Measurements from ENCODE around the gene JAKMIP1.
"Not testable (repeated sequence)": the region's sequence is repeated elsewhere in the genome, so short reads cannot be mapped to it uniquely, and the experiment has no call there.

JAKMIP1 gene

GRCh38 chr4:6154875-6155274 lies 45.5 kb downstream of the JAKMIP1 start:
- no peak overlapping the region for H3K4me3 ChIP-seq (ENCODE audit: low read depth, low read length)
- no peak for DNase-seq (ENCODE audit: low read depth)

GRCh38 chr4:6153874-6154273 lies 46.5 kb downstream of the JAKMIP1 start:
- DNase-seq (ENCODE audit: low read depth), result no peak
- no peak overlapping the region for H3K4me3 ChIP-seq (ENCODE audit: low read depth, low read length)

DNA sequence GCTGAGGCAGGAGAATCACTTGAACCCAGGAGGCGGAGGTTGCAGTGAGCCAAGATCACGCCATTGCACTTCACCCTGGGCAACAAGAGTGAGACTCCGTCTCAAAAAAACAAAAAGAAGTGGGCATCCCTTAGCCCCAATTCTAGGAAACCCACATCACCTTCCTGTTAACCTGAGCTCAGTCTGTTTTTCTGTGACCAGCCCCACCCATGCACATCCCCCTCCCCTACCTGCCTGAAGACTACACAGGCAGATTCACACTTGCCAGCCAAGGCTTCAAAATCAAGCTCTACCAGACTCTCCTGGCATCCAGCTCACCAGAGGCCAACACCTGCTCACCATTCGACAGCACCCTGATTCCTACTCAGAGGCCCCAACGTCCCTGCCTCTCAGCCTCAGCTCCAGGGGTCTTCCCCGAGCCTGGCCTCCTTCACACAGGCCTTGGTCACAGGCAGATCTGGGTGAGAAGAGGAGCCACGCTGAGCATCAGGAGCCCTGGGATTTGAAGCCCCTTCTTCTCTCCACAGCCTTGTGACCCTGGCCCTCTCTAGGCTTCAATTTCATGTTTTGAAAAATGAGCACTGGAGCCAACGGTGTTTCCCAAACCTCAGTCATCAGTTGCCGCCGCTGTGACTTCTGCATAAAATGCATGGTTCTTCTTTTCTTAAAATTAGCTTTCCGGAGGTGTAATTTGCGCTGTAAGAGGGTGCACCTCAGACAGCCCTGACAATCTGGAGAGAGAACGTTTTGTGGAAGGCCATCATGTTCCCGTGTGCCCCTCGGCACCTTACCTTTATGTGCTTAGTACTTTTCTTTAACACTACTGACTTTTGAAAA lies 47.3 kb downstream of the JAKMIP1 start:
- no peak for DNase-seq (ENCODE audit: low read depth)
- H3K4me3 ChIP-seq (ENCODE audit: low read depth, low read length), result no peak overlapping the region

DNA sequence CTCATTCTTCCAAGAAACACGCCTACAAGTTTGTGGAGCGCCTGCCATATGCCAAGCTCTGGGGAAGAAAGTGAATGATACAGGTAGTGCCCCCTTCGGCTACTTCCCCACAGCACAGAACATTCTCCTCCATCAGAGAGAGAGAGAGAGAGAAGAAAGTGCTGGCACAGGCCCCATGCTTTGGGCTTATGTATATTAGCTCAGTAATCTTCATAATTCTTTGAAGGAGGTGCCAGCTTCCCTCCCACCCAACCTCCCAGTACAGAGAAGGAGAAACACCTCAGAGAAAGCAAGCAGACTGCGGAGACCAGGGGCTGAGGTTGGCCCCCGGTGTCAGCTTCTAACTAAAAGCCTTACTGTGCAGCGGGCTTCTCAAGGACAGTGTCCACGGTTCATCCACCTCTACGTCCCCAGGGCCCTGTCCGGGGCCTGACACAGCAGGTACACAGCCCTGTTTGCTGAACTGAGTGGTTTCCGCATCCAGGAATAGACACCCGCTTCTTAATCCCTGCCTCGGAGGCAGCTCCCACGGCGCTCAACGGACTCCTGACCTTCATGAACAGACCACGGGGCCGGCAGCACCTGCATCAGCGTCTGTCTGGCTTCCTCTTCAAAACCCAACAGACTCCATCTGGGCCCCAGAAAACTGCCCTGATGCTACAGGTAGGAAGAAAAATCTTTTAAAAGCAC lies 50.2 kb downstream of the JAKMIP1 start:
- DNase-seq (ENCODE audit: low read depth), result no peak
- no peak overlapping the region for H3K4me3 ChIP-seq (ENCODE audit: low read depth, low read length)

GRCh38 chr4:6148506-6149205 lies 51.7 kb downstream of the JAKMIP1 start:
- H3K4me3 ChIP-seq (ENCODE audit: low read depth, low read length), result no peak overlapping the region
- no peak for DNase-seq (ENCODE audit: low read depth)

DNA sequence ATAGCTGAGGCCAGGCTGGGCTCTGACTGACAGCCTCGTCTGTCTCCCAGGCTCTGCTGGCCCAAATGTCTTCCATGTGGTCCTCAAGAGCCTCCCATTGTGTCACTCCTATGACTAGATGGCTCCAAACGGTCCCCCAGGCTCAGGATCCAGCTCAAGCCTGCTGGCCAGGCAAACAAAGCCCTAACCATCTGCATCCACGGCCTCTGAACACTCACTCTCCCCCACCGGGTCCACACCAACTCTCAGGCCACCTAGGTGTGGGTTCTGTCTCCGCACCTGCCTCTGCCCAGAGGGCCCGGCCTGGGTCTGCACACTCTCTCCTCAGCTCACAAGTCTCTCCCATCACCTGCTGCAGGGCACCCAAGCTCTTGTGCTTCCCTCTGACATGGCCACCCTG lies 52.9 kb downstream of the JAKMIP1 start:
- DNase-seq (ENCODE audit: low read depth), result no peak
- H3K4me3 ChIP-seq (ENCODE audit: low read depth, low read length), result no peak overlapping the region

DNA sequence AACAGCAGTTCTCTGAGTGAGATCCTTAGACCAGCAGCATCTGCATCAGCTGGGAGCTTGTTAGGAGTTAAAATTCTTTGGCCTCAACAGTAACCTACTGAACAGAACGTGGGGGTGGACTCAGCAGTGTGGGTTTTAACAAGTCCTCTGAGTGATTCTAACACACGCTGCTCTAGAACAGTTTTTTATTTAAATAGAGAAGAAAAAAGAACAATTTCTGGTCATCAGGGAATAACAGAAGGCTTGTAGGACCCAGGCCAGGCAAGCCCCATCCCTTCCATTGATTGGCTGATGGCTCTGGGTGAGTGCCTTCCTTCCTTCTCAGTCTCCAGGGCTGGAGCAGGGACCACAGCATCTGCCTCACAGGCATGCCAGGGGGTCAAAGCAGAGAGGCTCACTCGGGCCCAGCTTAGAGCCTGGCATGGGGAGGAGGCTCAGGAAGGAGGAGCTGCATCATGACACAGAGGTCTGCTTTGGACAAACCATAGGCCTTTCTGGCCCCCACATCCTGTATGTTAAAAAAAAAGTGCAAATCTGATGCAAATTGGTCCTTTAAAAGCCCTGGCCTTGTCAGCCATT lies 56.7 kb downstream of the JAKMIP1 start:
- no peak for DNase-seq (ENCODE audit: low read depth)
- H3K4me3 ChIP-seq (ENCODE audit: low read depth, low read length), result no peak overlapping the region

- DNase-seq (ENCODE audit: low read depth), result no peak
- H3K4me3 ChIP-seq (ENCODE audit: low read depth, low read length), result no peak overlapping the region
Observed at GRCh38 chr4:6142935-6143602, 57.3 kb downstream of the JAKMIP1 start.

DNA sequence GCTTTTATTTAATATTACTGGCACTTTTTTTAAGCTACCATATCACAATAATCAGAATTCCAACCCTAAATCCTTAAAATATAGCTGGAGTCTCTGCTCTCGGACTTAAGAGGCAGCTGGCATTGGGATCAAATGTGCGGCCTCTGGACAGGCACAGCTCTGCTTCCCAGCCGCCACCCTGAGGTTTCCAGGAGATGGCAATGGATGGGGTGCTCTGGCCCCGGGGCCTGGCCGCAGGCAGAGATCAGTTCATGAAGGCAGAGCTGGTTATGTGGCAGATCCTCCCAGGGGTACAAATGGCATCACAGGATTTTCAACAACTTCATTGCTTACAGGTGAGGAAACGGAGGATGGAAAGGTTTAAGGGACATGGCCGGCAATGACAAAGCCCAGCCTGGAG lies 57.8 kb downstream of the JAKMIP1 start:
- no peak for DNase-seq (ENCODE audit: low read depth)
- no peak overlapping the region for H3K4me3 ChIP-seq (ENCODE audit: low read depth, low read length)

DNA sequence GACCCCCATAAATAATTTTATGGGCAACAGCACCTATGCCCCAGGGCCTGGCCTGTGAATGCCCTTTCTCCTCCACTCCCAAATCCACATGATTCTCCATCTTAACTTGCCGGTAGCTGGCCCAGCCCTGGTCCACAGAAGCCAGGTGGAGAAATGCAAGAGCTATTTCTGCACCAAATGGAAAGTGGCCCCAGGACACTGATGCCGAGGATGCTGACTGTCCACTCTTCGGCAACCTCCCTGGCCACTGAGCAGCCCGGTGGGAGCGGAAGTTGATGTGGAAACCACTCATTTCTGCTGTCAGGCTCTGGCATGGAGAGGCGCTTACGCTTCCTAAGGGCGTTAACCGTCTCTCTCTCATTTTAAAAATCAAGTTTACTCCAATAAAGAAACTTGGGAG lies 58.8 kb downstream of the JAKMIP1 start:
- no peak overlapping the region for H3K4me3 ChIP-seq (ENCODE audit: low read depth, low read length)
- no peak for DNase-seq (ENCODE audit: low read depth)

DNA sequence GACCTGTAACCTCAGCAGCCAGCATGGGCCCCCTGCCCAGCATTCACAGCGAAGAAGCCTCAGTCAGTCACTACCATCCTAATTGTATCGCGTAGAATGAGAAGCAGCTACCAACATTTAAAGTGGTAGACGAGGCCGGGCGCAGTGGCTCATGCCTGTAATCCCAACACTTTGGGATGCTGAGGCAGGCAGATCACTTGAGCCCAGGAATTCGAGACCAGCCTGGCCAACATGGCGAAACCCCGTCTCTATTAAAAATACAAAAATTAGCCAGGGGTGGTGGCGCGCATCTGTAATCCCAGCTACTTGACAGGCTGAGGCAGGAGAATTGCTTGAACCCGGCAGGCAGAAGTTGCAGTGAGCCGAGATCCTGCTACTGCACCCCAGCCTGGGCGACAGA lies 59.3 kb downstream of the JAKMIP1 start:
- DNase-seq (ENCODE audit: low read depth); H3K4me3 ChIP-seq (ENCODE audit: low read depth, low read length): not testable (repeated sequence)

- no peak for DNase-seq (ENCODE audit: low read depth)
- H3K4me3 ChIP-seq (ENCODE audit: low read depth, low read length), result no peak overlapping the region
Observed at GRCh38 chr4:6137747-6138135, 62.6 kb downstream of the JAKMIP1 start.

GRCh38 chr4:6137027-6137746 lies 63.2 kb downstream of the JAKMIP1 start:
- DNase-seq (ENCODE audit: low read depth), result no peak
- no peak overlapping the region for H3K4me3 ChIP-seq (ENCODE audit: low read depth, low read length)

DNA sequence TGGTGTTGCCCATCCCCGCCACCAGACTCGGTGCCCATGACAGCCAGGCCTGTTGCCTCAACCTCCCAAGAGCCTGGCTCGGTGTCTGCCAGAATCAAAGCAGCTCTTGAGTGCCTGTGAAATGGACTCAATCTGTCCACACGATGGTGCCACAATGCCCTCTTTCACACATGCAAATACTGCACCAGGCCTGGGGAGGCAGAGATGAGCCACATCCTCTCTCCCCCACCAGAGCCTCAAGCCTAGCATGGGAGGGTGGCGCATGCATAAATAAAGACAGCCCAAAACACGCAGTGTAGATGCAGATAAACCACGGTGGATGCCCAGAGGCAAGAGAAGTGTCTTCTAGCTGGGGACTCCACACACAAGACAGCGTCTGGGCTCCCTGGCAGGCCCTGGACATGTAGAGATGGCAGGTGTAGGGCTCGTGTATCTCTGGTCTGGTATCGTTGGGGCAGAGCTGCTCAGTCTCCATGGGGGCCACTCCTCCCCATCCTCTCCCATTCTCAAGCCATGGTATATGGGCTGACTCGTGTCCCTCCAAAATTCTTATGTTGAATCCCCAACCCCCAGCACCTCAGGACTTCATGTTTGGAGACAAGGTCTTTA lies 65.6 kb downstream of the JAKMIP1 start:
- no peak overlapping the region for H3K4me3 ChIP-seq (ENCODE audit: low read depth, low read length)
- no peak for DNase-seq (ENCODE audit: low read depth)

GRCh38 chr4:6132716-6133115 lies 67.6 kb downstream of the JAKMIP1 start:
- DNase-seq (ENCODE audit: low read depth), result no peak
- no peak overlapping the region for H3K4me3 ChIP-seq (ENCODE audit: low read depth, low read length)

DNA sequence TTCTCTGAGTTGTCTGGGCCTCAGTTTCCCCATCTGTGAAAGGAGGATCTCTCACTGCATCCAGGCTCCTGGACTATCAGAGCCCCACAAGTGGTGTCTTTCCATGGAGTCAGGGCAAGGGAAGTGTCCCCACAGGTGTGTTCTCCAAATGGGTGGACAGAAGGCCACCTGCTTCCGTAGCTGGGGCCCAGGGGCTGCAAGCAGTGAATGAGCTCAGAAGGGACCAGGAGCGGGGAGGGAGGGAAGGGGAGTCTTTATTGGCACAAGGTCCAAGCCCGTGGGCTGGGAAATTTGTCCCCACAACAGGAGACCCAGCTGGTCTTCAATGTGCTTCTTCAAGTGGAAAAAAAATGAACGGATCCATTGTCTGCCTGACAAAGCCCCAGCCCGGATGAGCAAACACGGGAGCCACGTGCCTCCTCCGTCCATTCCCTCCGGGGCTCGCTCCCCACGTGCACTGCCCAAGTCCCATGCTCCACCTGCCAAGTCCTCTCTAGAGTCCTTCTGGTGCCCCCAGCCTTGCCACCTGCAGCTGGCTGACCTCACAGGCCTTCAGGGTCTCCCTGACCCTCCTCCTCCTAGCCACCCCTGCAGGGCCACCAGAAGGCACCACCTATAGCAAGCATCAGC lies 72.0 kb downstream of the JAKMIP1 start:
- H3K4me3 ChIP-seq (ENCODE audit: low read depth, low read length), result no peak overlapping the region
- no peak for DNase-seq (ENCODE audit: low read depth)

DNA sequence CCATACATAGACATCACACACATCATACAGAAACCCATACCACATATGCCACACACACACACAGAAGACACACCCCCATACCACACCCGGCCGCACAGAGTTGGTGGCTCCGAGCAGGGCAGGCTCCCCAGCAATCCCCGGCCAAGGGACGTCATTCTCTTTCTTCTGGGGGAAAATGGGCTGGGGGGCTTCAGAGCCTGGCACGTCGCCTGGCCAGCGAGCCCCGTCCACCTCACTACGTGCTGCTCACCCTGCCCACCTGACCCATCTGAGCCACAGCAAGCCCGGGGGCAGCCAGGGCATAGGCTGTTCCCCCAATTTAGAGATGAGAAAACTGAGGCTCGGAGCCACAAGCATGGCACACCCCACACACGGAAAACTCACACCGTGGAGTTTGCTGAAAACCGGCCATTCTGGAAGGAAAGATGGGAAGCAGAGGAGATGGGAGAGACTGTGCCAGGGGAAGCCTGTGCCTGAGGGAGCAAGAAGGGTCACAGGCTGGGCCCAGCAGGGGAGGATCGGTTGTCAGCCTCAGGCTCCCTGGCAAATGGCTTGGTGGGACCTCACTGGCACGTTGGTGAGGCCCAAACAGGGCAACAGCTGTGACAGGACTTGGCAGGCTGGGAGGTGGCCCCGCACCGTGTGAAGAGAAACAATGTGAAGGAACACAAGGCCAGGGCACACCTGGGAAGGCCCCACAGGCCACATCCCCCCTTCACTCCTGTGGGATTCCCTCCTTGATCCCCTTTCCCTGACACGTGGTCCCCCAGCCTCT lies 73.2 kb downstream of the JAKMIP1 start:
- DNase-seq (ENCODE audit: low read depth), result no peak
- no peak overlapping the region for H3K4me3 ChIP-seq (ENCODE audit: low read depth, low read length)

Data from skeletal muscle cell (primary cell).